ENCODE measurements around the gene AKR1C8.
"Not testable (repeated sequence)": the region's sequence is repeated elsewhere in the genome, so short reads cannot be mapped to it uniquely, and the experiment has no call there.

The AKR1C8 gene

DNA sequence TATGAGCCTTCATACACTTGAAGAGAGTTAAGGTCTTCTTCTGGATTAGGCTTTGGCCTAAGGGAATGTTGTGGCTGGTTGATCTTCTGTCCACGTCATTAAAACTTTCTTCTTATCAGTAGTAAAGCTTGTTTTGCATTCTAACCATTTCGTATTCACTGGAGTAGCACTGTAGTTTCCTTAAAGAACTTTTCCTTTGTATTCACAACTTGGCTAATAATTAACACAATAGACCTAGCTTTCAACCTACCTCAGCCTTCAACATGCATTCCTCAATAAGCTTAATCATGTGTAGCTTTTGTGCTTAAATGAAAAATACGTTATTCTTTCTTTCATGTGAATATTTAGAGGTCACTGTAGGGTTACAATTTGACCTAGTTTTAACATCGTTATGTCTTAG is 42.8 kb downstream of the AKR1C8 start:
- Histone ChIP-seq H3K9me2 (replicated peaks; ENCODE audit: insufficient read depth, low read length) (no peaks in the 10 kb centered on the region), H3K9ac (ENCODE audit: low read length) (no peak overlapping the region), H3K27ac (ENCODE audit: low read length) (no peak overlapping the region), H3K79me2 (ENCODE audit: low read length) (no peaks in the 10 kb centered on the region), H4K20me1 (ENCODE audit: insufficient read depth, low read length) (no peaks in the 10 kb centered on the region), H3K4me3 (ENCODE audit: low read length) (no peak overlapping the region), H3F3A (ENCODE audit: insufficient read depth, low read length) (no peaks in the 10 kb centered on the region), H3K9me3 (replicated peaks; ENCODE audit: insufficient read depth, low read length) (no peaks in the 10 kb centered on the region), H3K27me3 (replicated peaks; ENCODE audit: insufficient read depth, low read length) (no peaks in the 10 kb centered on the region), H3K4me2 (ENCODE audit: low read depth, low read length) (no peak overlapping the region), H2AFZ (ENCODE audit: low read length) (no peak overlapping the region), H3K36me3 (replicated peaks; ENCODE audit: insufficient read depth, low read length) (no peaks in the 10 kb centered on the region), H3K4me1 (ENCODE audit: low read length) (no peaks in the 10 kb centered on the region)
- DNase-seq = no peak
- TF ChIP-seq EZH2phosphoT487 (IDR thresholded peaks at IDR 0.05; ENCODE audit: low read length) (no peak), EZH2 (optimal IDR thresholded peaks at IDR 0.05; ENCODE audit: low read depth, low read length) (no peak)
- TF ChIP-seq, protein P1, sequence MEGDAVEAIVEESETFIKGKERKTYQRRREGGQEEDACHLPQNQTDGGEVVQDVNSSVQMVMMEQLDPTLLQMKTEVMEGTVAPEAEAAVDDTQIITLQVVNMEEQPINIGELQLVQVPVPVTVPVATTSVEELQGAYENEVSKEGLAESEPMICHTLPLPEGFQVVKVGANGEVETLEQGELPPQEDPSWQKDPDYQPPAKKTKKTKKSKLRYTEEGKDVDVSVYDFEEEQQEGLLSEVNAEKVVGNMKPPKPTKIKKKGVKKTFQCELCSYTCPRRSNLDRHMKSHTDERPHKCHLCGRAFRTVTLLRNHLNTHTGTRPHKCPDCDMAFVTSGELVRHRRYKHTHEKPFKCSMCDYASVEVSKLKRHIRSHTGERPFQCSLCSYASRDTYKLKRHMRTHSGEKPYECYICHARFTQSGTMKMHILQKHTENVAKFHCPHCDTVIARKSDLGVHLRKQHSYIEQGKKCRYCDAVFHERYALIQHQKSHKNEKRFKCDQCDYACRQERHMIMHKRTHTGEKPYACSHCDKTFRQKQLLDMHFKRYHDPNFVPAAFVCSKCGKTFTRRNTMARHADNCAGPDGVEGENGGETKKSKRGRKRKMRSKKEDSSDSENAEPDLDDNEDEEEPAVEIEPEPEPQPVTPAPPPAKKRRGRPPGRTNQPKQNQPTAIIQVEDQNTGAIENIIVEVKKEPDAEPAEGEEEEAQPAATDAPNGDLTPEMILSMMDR (IDR thresholded peaks at IDR 0.05; ENCODE audit: low read length) = no peak

DNA sequence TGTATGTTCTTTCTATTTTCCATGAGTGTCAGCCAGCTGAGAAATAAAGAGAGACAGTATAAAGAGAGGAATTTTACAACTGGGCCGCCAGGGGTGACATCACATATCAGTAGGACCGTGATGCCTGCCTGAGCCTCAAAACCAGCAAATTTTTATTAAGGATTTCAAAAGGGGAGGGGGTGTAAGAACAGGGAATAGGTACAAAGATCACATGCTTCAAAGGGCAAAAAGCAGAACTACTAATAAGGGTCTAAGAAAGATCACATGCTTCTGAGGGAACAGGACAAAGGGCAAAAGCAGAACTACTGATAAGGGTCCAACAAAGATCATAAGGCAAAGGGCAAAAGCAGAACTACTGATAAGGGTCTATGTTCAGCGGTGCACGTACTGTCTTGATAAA is 47.3 kb downstream of the AKR1C8 start:
- H3K9me2 ChIP-seq (replicated peaks; ENCODE audit: insufficient read depth, low read length); H3K36me3 ChIP-seq (replicated peaks; ENCODE audit: insufficient read depth, low read length); H2AFZ ChIP-seq (ENCODE audit: low read length); H3F3A ChIP-seq (ENCODE audit: insufficient read depth, low read length); H4K20me1 ChIP-seq (ENCODE audit: insufficient read depth, low read length); H3K4me3 ChIP-seq (ENCODE audit: low read length); H3K79me2 ChIP-seq (ENCODE audit: low read length); H3K9ac ChIP-seq (ENCODE audit: low read length); H3K4me2 ChIP-seq (ENCODE audit: low read depth, low read length); DNase-seq; H3K4me1 ChIP-seq (ENCODE audit: low read length); H3K9me3 ChIP-seq (replicated peaks; ENCODE audit: insufficient read depth, low read length); H3K27ac ChIP-seq (ENCODE audit: low read length); H3K27me3 ChIP-seq (replicated peaks; ENCODE audit: insufficient read depth, low read length): not testable (repeated sequence)

- no peaks in the 10 kb centered on the region for H3K79me2 ChIP-seq (ENCODE audit: low read length)
- H3K9me2 ChIP-seq (replicated peaks; ENCODE audit: insufficient read depth, low read length) = no peaks in the 10 kb centered on the region
- no peaks in the 10 kb centered on the region for H3K9me3 ChIP-seq (replicated peaks; ENCODE audit: insufficient read depth, low read length)
- no peak overlapping the region for H3K4me3 ChIP-seq (ENCODE audit: low read length)
- no peaks in the 10 kb centered on the region for H3K4me1 ChIP-seq (ENCODE audit: low read length)
- H3K27me3 ChIP-seq (replicated peaks; ENCODE audit: insufficient read depth, low read length) = no peaks in the 10 kb centered on the region
- H3K27ac ChIP-seq (ENCODE audit: low read length) = no peak overlapping the region
- no peaks in the 10 kb centered on the region for H3F3A ChIP-seq (ENCODE audit: insufficient read depth, low read length)
- no peaks in the 10 kb centered on the region for H3K36me3 ChIP-seq (replicated peaks; ENCODE audit: insufficient read depth, low read length)
- no peak overlapping the region for H3K4me2 ChIP-seq (ENCODE audit: low read depth, low read length)
- DNase-seq = no peak
- H3K9ac ChIP-seq (ENCODE audit: low read length) = no peak overlapping the region
- H4K20me1 ChIP-seq (ENCODE audit: insufficient read depth, low read length) = no peaks in the 10 kb centered on the region
- H2AFZ ChIP-seq (ENCODE audit: low read length) = no peak overlapping the region
- TF ChIP-seq EZH2phosphoT487 (IDR thresholded peaks at IDR 0.05; ENCODE audit: low read length) = no peak
- TF ChIP-seq EZH2 (optimal IDR thresholded peaks at IDR 0.05; ENCODE audit: low read depth, low read length) = no peak
- TF ChIP-seq, protein P1 (IDR thresholded peaks at IDR 0.05; ENCODE audit: low read length) = no peak
These were observed 48.4 kb downstream of the AKR1C8 start for GRCh38 chr10:5136468-5137087.

GRCh38 chr10:5135581-5135980 is 49.4 kb downstream of the AKR1C8 start:
- no peaks in the 10 kb centered on the region for H3K4me1 ChIP-seq (ENCODE audit: low read length)
- H4K20me1 ChIP-seq (ENCODE audit: insufficient read depth, low read length) = no peaks in the 10 kb centered on the region
- no peaks in the 10 kb centered on the region for H3F3A ChIP-seq (ENCODE audit: insufficient read depth, low read length)
- H3K27me3 ChIP-seq (replicated peaks; ENCODE audit: insufficient read depth, low read length) = no peaks in the 10 kb centered on the region
- no peak for DNase-seq
- no peak overlapping the region for H3K9ac ChIP-seq (ENCODE audit: low read length)
- no peak overlapping the region for H3K27ac ChIP-seq (ENCODE audit: low read length)
- H3K4me3 ChIP-seq (ENCODE audit: low read length) = no peak overlapping the region
- TF ChIP-seq, protein P1 (IDR thresholded peaks at IDR 0.05; ENCODE audit: low read length) = no peak
- no peak for TF ChIP-seq EZH2 (optimal IDR thresholded peaks at IDR 0.05; ENCODE audit: low read depth, low read length)
- TF ChIP-seq EZH2phosphoT487 (IDR thresholded peaks at IDR 0.05; ENCODE audit: low read length) = no peak
- no peaks in the 10 kb centered on the region for H3K79me2 ChIP-seq (ENCODE audit: low read length)
- no peaks in the 10 kb centered on the region for H3K9me2 ChIP-seq (replicated peaks; ENCODE audit: insufficient read depth, low read length)
- no peak overlapping the region for H2AFZ ChIP-seq (ENCODE audit: low read length)
- no peak overlapping the region for H3K4me2 ChIP-seq (ENCODE audit: low read depth, low read length)
- no peaks in the 10 kb centered on the region for H3K9me3 ChIP-seq (replicated peaks; ENCODE audit: insufficient read depth, low read length)
- H3K36me3 ChIP-seq (replicated peaks; ENCODE audit: insufficient read depth, low read length) = no peaks in the 10 kb centered on the region

Data from MM.1S (cell line).